ENCODE data around the gene SPP1.

SPP1 gene

DNA sequence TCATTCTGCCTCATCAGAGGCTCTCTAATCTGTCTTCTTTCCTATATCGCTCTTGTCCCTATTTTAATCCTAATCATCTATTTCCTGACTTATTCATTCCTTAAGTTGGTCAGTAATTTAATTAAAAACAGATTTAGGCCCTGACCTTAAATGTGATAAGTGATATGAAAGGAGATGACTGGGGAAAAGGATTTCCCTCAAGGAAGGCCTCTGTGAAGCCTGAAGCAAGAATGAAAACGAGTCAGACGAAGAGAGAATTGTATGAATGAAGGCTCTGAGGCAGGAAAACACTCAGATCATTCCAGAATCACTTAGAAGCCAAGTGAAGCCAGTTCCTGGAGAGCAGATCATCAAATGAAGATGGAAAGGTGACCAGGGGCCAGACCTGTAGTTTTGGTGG lies 54.0 kb downstream of the SPP1 start:
- Histone ChIP-seq H3K79me2 (ENCODE audit: insufficient read depth, low read depth) (peaks cover 3% of the 10 kb centered on the region; the same call in 1 of the 2 replicates), H3K9ac (no peak overlapping the region), H3K4me1 (ENCODE audit: low read depth, poor library complexity, severe bottlenecking) (peaks cover 76% of the 10 kb centered on the region), H3K27ac (no peak overlapping the region; the same call in 1 of the 2 replicates), H2AFZ (ENCODE audit: low read depth) (no peak overlapping the region), H3K36me3 (ENCODE audit: insufficient read depth) (no peaks in the 10 kb centered on the region), H3K4me2 (peak overlapping the region; percentile 59; the same call in 1 of the 2 replicates), H3K4me3 (IDR thresholded peaks at IDR 0.05; ENCODE audit: insufficient read depth, low read depth, low read length) (no peak overlapping the region), H4K20me1 (ENCODE audit: insufficient read depth) (no peaks in the 10 kb centered on the region; the same call in 1 of the 2 replicates), H3K27me3 (ENCODE audit: insufficient read depth, low read depth) (no peaks in the 10 kb centered on the region)
- TF ChIP-seq, protein P1, sequence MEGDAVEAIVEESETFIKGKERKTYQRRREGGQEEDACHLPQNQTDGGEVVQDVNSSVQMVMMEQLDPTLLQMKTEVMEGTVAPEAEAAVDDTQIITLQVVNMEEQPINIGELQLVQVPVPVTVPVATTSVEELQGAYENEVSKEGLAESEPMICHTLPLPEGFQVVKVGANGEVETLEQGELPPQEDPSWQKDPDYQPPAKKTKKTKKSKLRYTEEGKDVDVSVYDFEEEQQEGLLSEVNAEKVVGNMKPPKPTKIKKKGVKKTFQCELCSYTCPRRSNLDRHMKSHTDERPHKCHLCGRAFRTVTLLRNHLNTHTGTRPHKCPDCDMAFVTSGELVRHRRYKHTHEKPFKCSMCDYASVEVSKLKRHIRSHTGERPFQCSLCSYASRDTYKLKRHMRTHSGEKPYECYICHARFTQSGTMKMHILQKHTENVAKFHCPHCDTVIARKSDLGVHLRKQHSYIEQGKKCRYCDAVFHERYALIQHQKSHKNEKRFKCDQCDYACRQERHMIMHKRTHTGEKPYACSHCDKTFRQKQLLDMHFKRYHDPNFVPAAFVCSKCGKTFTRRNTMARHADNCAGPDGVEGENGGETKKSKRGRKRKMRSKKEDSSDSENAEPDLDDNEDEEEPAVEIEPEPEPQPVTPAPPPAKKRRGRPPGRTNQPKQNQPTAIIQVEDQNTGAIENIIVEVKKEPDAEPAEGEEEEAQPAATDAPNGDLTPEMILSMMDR (conservative IDR thresholded peaks at IDR 0.05; ENCODE audit: low read depth, low read length), result no peak

- Histone ChIP-seq H3K27ac (peak overlapping the region; percentile 22; the same call in 1 of the 2 replicates), H3K4me1 (ENCODE audit: low read depth, poor library complexity, severe bottlenecking) (peaks cover 76% of the 10 kb centered on the region), H3K36me3 (ENCODE audit: insufficient read depth) (no peaks in the 10 kb centered on the region), H2AFZ (ENCODE audit: low read depth) (peak overlapping the region; percentile 6; the same call in 1 of the 2 replicates), H3K27me3 (ENCODE audit: insufficient read depth, low read depth) (no peaks in the 10 kb centered on the region), H3K79me2 (ENCODE audit: insufficient read depth, low read depth) (peaks cover 3% of the 10 kb centered on the region; the same call in 1 of the 2 replicates), H3K4me3 (IDR thresholded peaks at IDR 0.05; ENCODE audit: insufficient read depth, low read depth, low read length) (peak overlapping the region; percentile 42), H3K4me2 (peak overlapping the region; percentile 59), H4K20me1 (ENCODE audit: insufficient read depth) (no peaks in the 10 kb centered on the region; the same call in 1 of the 2 replicates), H3K9ac (no peak overlapping the region)
- TF ChIP-seq, protein P1 (conservative IDR thresholded peaks at IDR 0.05; ENCODE audit: low read depth, low read length), result no peak
Measured at GRCh38 chr4:88030565-88031310, 55.2 kb downstream of the SPP1 start.
